ENCODE results near the gene STX7.

- TF ChIP-seq CTCF (IDR thresholded peaks at IDR 0.05; ENCODE audit: low read depth, low read length): no peak
- TF ChIP-seq EZH2phosphoT487 (IDR thresholded peaks at IDR 0.05; ENCODE audit: low read depth): no peak
These were observed 41.1 kb downstream of the STX7 start for GRCh38 chr6:132471787-132472186.
